Adipocyte (in vitro differentiated cells): ENCODE data around the gene SHOX.

Experiments
- DNase-seq: peaks from one replicate; pipeline ENCODE4 v3.0.0-alpha.2; 2015; ENCODE audit warnings: low read depth
- H3K27me3 ChIP-seq: replicated peaks from 2 replicates; pipeline ENCODE4 v1.7.0; 2013; ENCODE audit warnings: mild to moderate bottlenecking, low read length, moderate library complexity; ENCODE audit not compliant: control insufficient read depth, insufficient read depth
- H3K36me3 ChIP-seq: 2 replicates; pipeline ENCODE4 v1.7.0; 2013; ENCODE audit warnings: low read length, mild to moderate bottlenecking, moderate library complexity; ENCODE audit not compliant: control insufficient read depth, insufficient read depth, severe bottlenecking
- H3K4me1 ChIP-seq: 2 replicates; pipeline ENCODE4 v1.7.0; 2013; ENCODE audit warnings: mild to moderate bottlenecking, low read length, moderate library complexity; ENCODE audit not compliant: control insufficient read depth, insufficient read depth
- H3K4me3 ChIP-seq: 2 replicates; pipeline ENCODE4 v1.7.0; 2013; ENCODE audit warnings: mild to moderate bottlenecking, low read length, moderate library complexity
- H3K9ac ChIP-seq: 2 replicates; pipeline ENCODE4 v1.7.0; 2013; ENCODE audit warnings: mild to moderate bottlenecking, low read length, moderate library complexity
- H3K9me3 ChIP-seq: 2 replicates; pipeline ENCODE4 v1.7.0; 2013; ENCODE audit warnings: mild to moderate bottlenecking, low read length, moderate library complexity; ENCODE audit not compliant: control insufficient read depth

SHOX gene

GRCh38 chrX:679291-679979 is 48.8 kb downstream of the SHOX start:
- no peaks in the 10 kb centered on the region for H3K9me3 ChIP-seq
- no peak for DNase-seq
- no peak overlapping the region for H3K9ac ChIP-seq
- H3K27me3 ChIP-seq, result no peaks in the 10 kb centered on the region
- no peaks in the 10 kb centered on the region for H3K4me1 ChIP-seq
- no peaks in the 10 kb centered on the region for H3K36me3 ChIP-seq
- no peak overlapping the region for H3K4me3 ChIP-seq

DNA sequence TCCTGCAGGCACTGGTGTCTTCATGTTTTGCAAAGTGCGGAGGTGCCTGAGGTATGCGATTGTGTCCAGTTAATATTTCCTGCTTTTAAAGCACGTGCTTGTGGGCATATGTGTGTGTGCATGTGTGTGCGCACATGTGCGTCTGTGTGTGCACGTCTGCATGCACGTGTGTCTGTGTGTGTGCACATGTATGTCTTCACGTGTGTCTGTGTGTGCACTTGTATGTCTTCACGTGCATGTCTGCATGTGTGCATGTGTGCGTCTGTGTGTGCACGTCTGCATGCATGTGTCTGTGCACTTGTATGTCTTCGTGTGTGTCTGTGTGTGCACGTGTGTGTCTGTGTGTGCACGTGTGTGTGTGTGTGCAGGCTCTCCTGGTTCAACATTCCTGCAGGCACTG is 49.5 kb downstream of the SHOX start:
- no peaks in the 10 kb centered on the region for H3K36me3 ChIP-seq
- H3K9me3 ChIP-seq, result no peaks in the 10 kb centered on the region
- no peaks in the 10 kb centered on the region for H3K27me3 ChIP-seq
- no peak overlapping the region for H3K4me3 ChIP-seq
- DNase-seq, result no peak
- no peaks in the 10 kb centered on the region for H3K4me1 ChIP-seq
- no peak overlapping the region for H3K9ac ChIP-seq

DNA sequence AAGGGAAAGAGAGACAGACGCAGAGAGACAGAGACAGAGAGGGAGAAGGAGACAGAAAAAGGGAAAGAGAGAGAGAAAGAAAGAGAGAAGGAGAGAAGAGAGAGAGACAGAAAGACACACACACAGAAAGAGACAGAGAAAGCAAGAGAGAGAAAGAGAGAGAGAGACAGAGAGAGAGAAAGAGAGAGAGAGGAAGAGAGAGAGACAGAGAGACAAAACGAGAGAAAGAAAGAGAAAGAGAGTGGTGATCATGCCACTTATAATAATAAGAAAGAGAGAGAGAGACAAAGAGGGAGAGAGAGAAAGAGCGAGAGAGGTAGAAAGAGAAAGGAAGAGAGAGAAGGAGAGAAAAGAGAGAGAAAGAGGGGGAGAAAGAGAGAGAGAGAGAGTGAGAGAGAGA is 51.4 kb downstream of the SHOX start:
- no peak for DNase-seq
- no peaks in the 10 kb centered on the region for H3K27me3 ChIP-seq
- H3K9me3 ChIP-seq, result no peaks in the 10 kb centered on the region
- H3K36me3 ChIP-seq, result no peaks in the 10 kb centered on the region
- H3K9ac ChIP-seq, result no peak overlapping the region
- no peaks in the 10 kb centered on the region for H3K4me1 ChIP-seq
- H3K4me3 ChIP-seq, result no peak overlapping the region

GRCh38 chrX:682892-683291 is 52.3 kb downstream of the SHOX start:
- no peaks in the 10 kb centered on the region for H3K36me3 ChIP-seq
- H3K27me3 ChIP-seq, result no peaks in the 10 kb centered on the region
- no peaks in the 10 kb centered on the region for H3K4me1 ChIP-seq
- H3K9me3 ChIP-seq, result no peaks in the 10 kb centered on the region
- no peak for DNase-seq
- no peak overlapping the region for H3K9ac ChIP-seq
- H3K4me3 ChIP-seq, result no peak overlapping the region

- no peak for DNase-seq
- H3K36me3 ChIP-seq, result no peaks in the 10 kb centered on the region
- H3K4me1 ChIP-seq, result no peaks in the 10 kb centered on the region
- H3K4me3 ChIP-seq, result no peak overlapping the region
- H3K9me3 ChIP-seq, result no peaks in the 10 kb centered on the region
- H3K9ac ChIP-seq, result no peak overlapping the region
- H3K27me3 ChIP-seq, result no peaks in the 10 kb centered on the region
Observed at GRCh38 chrX:683576-683975, 53.0 kb downstream of the SHOX start.

GRCh38 chrX:685120-686032 is 54.8 kb downstream of the SHOX start:
- no peaks in the 10 kb centered on the region for H3K36me3 ChIP-seq
- no peaks in the 10 kb centered on the region for H3K9me3 ChIP-seq
- no peak overlapping the region for H3K9ac ChIP-seq
- no peaks in the 10 kb centered on the region for H3K27me3 ChIP-seq
- no peaks in the 10 kb centered on the region for H3K4me1 ChIP-seq
- no peak for DNase-seq
- no peak overlapping the region for H3K4me3 ChIP-seq

GRCh38 chrX:689983-690382 is 59.4 kb downstream of the SHOX start:
- Histone ChIP-seq H3K4me1 (no peaks in the 10 kb centered on the region), H3K27me3 (no peaks in the 10 kb centered on the region), H3K9ac (no peak overlapping the region), H3K36me3 (no peaks in the 10 kb centered on the region), H3K9me3 (peaks cover under 1% of the 10 kb centered on the region), H3K4me3 (no peak overlapping the region)
- DNase-seq, result no peak

- DNase-seq, result no peak
- peaks cover 4% of the 10 kb centered on the region for H3K9me3 ChIP-seq
- no peaks in the 10 kb centered on the region for H3K27me3 ChIP-seq
- H3K9ac ChIP-seq, result no peak overlapping the region
- no peaks in the 10 kb centered on the region for H3K4me1 ChIP-seq
- no peaks in the 10 kb centered on the region for H3K36me3 ChIP-seq
- no peak overlapping the region for H3K4me3 ChIP-seq
Observed at GRCh38 chrX:694800-695199, 64.2 kb downstream of the SHOX start.

- H3K9ac ChIP-seq, result no peak overlapping the region
- no peak overlapping the region for H3K4me3 ChIP-seq
- DNase-seq, result no peak
- H3K36me3 ChIP-seq, result no peaks in the 10 kb centered on the region
- H3K9me3 ChIP-seq, result peaks cover 8% of the 10 kb centered on the region
- no peaks in the 10 kb centered on the region for H3K27me3 ChIP-seq
- H3K4me1 ChIP-seq, result no peaks in the 10 kb centered on the region
Observed at GRCh38 chrX:698206-698605, 67.6 kb downstream of the SHOX start.

- no peak overlapping the region for H3K9ac ChIP-seq
- peaks cover 8% of the 10 kb centered on the region for H3K9me3 ChIP-seq
- H3K36me3 ChIP-seq, result no peaks in the 10 kb centered on the region
- no peak overlapping the region for H3K4me3 ChIP-seq
- H3K4me1 ChIP-seq, result no peaks in the 10 kb centered on the region
- DNase-seq, result no peak
- no peaks in the 10 kb centered on the region for H3K27me3 ChIP-seq
Observed at GRCh38 chrX:700936-701335, 70.3 kb downstream of the SHOX start.

DNA sequence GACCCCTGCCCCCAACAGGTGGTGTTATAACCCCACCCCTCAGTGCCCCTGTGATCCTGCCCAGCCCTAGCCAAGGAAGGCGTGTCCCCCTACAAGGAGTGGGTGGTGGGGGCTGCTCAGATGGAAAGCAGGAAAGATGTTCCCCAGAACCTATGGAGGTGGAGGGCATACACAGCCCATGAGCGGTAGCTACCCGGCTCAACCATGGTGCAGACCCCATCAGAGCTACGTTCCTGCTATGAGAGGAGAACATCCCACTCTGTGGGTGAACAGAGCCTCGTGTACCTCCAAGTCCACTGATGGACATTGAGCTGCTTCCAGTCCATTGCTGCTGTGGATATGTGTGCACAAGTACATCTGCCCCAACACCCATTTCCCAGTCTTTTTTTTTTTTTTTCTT is 71.1 kb downstream of the SHOX start:
- no peak for DNase-seq
- no peaks in the 10 kb centered on the region for H3K27me3 ChIP-seq
- no peaks in the 10 kb centered on the region for H3K4me1 ChIP-seq

More for the DNA sequence above, 71.1 kb downstream of the SHOX start:
- H3K9ac ChIP-seq, result no peak overlapping the region
- no peaks in the 10 kb centered on the region for H3K36me3 ChIP-seq
- peaks cover 8% of the 10 kb centered on the region for H3K9me3 ChIP-seq
- no peak overlapping the region for H3K4me3 ChIP-seq
